HepG2 (cell line): ENCODE results near the gene HCLS1. TPM values are rescaled to one million over a fixed set of nuclear protein-coding genes. Genes with fewer than 3 reads are reported as not detected.

Experiments
- ATAC-seq: fragments of 200-7000 bp; cut with Tn5 transposase; 3 replicates; pipeline ENCODE4 v1.9.1; 2020; ENCODE audit warnings: mild to moderate bottlenecking, moderate library complexity
- BruUV-seq: library from RNA; stranded (reverse); fragments of 400-500 nt; replicated peaks from 2 replicates; lab custom pipeline; 2021; lab: Mats Ljungman, UMichigan
- CTCF ChIA-PET: fragments of 300-600 bp; formaldehyde crosslinking; extraction: SDS; loops from one replicate; lab custom pipeline; 2021; ENCODE audit warnings: low total read pairs, inconsistent platforms, low intra/inter-chr PET ratio; lab: Yijun Ruan, JAX
- POLR2A ChIA-PET: fragments of 350-600 bp; sonication (Branson Sonifier 250); formaldehyde crosslinking; loops from one replicate; lab custom pipeline; 2020; ENCODE audit warnings: antibody characterized with exemption, inconsistent platforms; lab: Yijun Ruan, JAX
- DNase-seq: peaks from one replicate; pipeline ENCODE4 v3.0.0-alpha.2; 2015; ENCODE audit warnings: low spot score
- FAIRE-seq: peaks from 3 replicates; lab custom pipeline; 2011; peaks lifted over from hg19 to GRCh38; lab: Jason Lieb, UNC
- H2AFZ ChIP-seq: one replicate; pipeline ENCODE4 v1.6.1; 2011; ENCODE audit warnings: low read length, inconsistent platforms
- H3K27ac ChIP-seq: fragments of 300-600 bp; 3 replicates; pipeline ENCODE4 v1.8.0; 2011; ENCODE audit warnings: mixed run types, mild to moderate bottlenecking, mixed read lengths, low read length, inconsistent platforms; ENCODE audit not compliant: insufficient read depth; ENCODE audit errors: extremely low read length
- H3K27me3 ChIP-seq, 2 experiments: fragments of 200-600 bp in 1 of 2; 2 replicates in 1 of 2; 3 replicates in 1 of 2; pipeline versions ENCODE4 v1.6.0 to v1.8.0; 2011; ENCODE audit warnings: low read length in 2 of 2, mild to moderate bottlenecking in 2 of 2, moderate library complexity in 2 of 2, inconsistent platforms in 1 of 2; ENCODE audit not compliant: insufficient read depth in 2 of 2, control insufficient read depth in 1 of 2
- H3K36me3 ChIP-seq, 2 experiments: fragments of 200-600 bp in 1 of 2; replicated peaks in 1 of 2; 2 replicates in 1 of 2; 3 replicates in 1 of 2; pipeline versions ENCODE4 v1.5.1 to v1.8.0; 2011; ENCODE audit warnings: low read length in 2 of 2, inconsistent platforms in 1 of 2; ENCODE audit not compliant: insufficient read depth in 2 of 2, control insufficient read depth in 1 of 2
- H3K4me1 ChIP-seq: 2 replicates; pipeline ENCODE4 v1.5.1; 2012; ENCODE audit warnings: low read length, inconsistent platforms; ENCODE audit not compliant: insufficient read depth
- H3K4me2 ChIP-seq: 2 replicates; pipeline ENCODE4 v1.6.0; 2011; ENCODE audit warnings: low read depth, low read length, inconsistent platforms
- H3K4me3 ChIP-seq, 3 experiments: fragments of 200-600 bp in 1 of 3; sonication (generic), shearing (Covaris generic) in 1 of 3; replicated peaks in 1 of 3; 2 replicates each; pipeline ENCODE4 v1.5.1; 2011 to 2016; ENCODE audit warnings: low read length in 3 of 3, inconsistent platforms in 2 of 3, low read depth in 2 of 3, mild to moderate bottlenecking in 2 of 3, control low read depth in 1 of 3, mixed read lengths in 1 of 3; ENCODE audit not compliant: insufficient read depth in 1 of 3
- H3K79me2 ChIP-seq: one replicate; pipeline ENCODE4 v1.6.1; 2011; ENCODE audit warnings: low read length, inconsistent platforms; ENCODE audit not compliant: insufficient read depth
- H3K9ac ChIP-seq: 2 replicates; pipeline ENCODE4 v1.6.0; 2011; ENCODE audit warnings: mild to moderate bottlenecking, low read depth, low read length, inconsistent platforms; ENCODE audit not compliant: insufficient read depth
- H3K9me3 ChIP-seq: 2 replicates; pipeline ENCODE4 v1.5.1; 2012; ENCODE audit warnings: mild to moderate bottlenecking, low read length
- H4K20me1 ChIP-seq: 2 replicates; pipeline ENCODE4 v1.6.0; 2011; ENCODE audit warnings: inconsistent platforms, mild to moderate bottlenecking, low read length, moderate library complexity; ENCODE audit not compliant: insufficient read depth
- DPF2 ChIP-seq: sonication (generic); formaldehyde crosslinking; IDR thresholded peaks from 2 replicates; pipeline ENCODE4 v1.4.0; 2020; ENCODE audit warnings: mild to moderate bottlenecking, low read depth, missing genetic modification reagents, borderline replicate concordance
- FOSL1 ChIP-seq: sonication (generic); formaldehyde crosslinking; IDR thresholded peaks from 2 replicates; pipeline ENCODE4 v1.9.0; 2021; ENCODE audit warnings: missing genetic modification reagents, borderline replicate concordance
- HNRNPL ChIP-seq: fragments of 200-400 bp; formaldehyde crosslinking; IDR thresholded peaks from 2 replicates; pipeline ENCODE4 v1.6.1; 2017; ENCODE audit warnings: mild to moderate bottlenecking, low read depth, low read length
- KDM3A ChIP-seq: IDR thresholded peaks from 2 replicates; pipeline ENCODE4 v1.6.1; 2018; ENCODE audit warnings: low read depth, missing compliant biosample characterization
- MAF1 ChIP-seq: sonication (generic); formaldehyde crosslinking; IDR thresholded peaks from 2 replicates; pipeline ENCODE4 v1.5.0; 2020; ENCODE audit warnings: missing genetic modification reagents, borderline replicate concordance
- NAIF1 ChIP-seq: sonication (generic); formaldehyde crosslinking; IDR thresholded peaks from 2 replicates; pipeline ENCODE4 v1.5.0; 2020; ENCODE audit warnings: mild to moderate bottlenecking, missing genetic modification reagents, borderline replicate concordance
- RFX1 ChIP-seq: fragments of 450-650 bp; IDR thresholded peaks from 2 replicates; pipeline ENCODE4 v1.6.1; 2017
- ZNF12 ChIP-seq: sonication (generic); formaldehyde crosslinking; IDR thresholded peaks from 2 replicates; pipeline ENCODE4 v1.5.0; 2020; ENCODE audit warnings: missing genetic modification reagents
- ZNF33A ChIP-seq: sonication (generic); formaldehyde crosslinking; IDR thresholded peaks from 2 replicates; pipeline ENCODE4 v1.5.1; 2020; ENCODE audit warnings: missing genetic modification reagents, mild to moderate bottlenecking, moderate library complexity, borderline replicate concordance
- ZNF574 ChIP-seq: sonication (generic); formaldehyde crosslinking; IDR thresholded peaks from 2 replicates; pipeline ENCODE4 v1.4.0; 2020; ENCODE audit warnings: missing genetic modification reagents
- WGBS: methylation state at CpG from one replicate; pipeline ENCODE4 v1.1.6; 2017; ENCODE audit warnings: low lambda C conversion rate; 5-methylcytosine and 5-hydroxymethylcytosine counted together
- in situ Hi-C: cut with HindIII; loops from 2 replicates; pipeline ENCODE4 v1.10.0; 2017; ENCODE audit warnings: low pct_unique_long_range_greater_than_20kb; ENCODE audit not compliant: extremely low pct_ligation_motif_present
- intact Hi-C: fragments of 100-400 bp; cut with micrococcal nuclease; formaldehyde crosslinking; loops from one replicate; pipeline ENCODE4 v1.10.0; 2022; ENCODE audit not compliant: unreplicated experiment
- polyA plus RNA-seq, 8 experiments: library from polyadenylated mRNA; depleted of rRNA in 3 of 8; stranded (reverse) in 7 of 8; unstranded in 1 of 8; fragments of >200 nt; fragmentation: Illumina TruSeq in 4 of 8; extraction: Trizol in 4 of 8; gene quantifications; 2 replicates each; pipeline versions ENCODE4 v1.2.1 to v1.2.3, GENCODE V29; 2011 to 2016; ENCODE audit warnings: low read depth in 4 of 8, missing spikeins in 1 of 8, mixed read lengths in 1 of 8; ENCODE audit not compliant: insufficient read depth in 1 of 8
- total RNA-seq, 5 experiments: library from RNA; depleted of rRNA; stranded (reverse); fragments of >200 nt; fragmentation: Illumina TruSeq; extraction: Trizol; gene quantifications; 2 replicates each; pipeline ENCODE4 v1.2.3, GENCODE V29; 2016; ENCODE audit warnings: low read depth in 1 of 5

The HCLS1 gene
- total and polyA plus RNA-seq, 2 of the 13 experiments (the other 11 are each of a cell fraction or from before 2014, with no cell fraction given): not detected

- Histone ChIP-seq H2AFZ (no peak overlapping the region), H3K9me3 (no peaks in the 10 kb centered on the region), H3K36me3 (no peaks in the 10 kb centered on the region), H3K27me3 (no peaks in the 10 kb centered on the region), H3K27ac (no peak overlapping the region), H3K4me1 (peaks cover 13% of the 10 kb centered on the region), H3K9ac (no peak overlapping the region), H3K4me3 (no peak overlapping the region), H4K20me1 (no peaks in the 10 kb centered on the region), H3K79me2 (no peaks in the 10 kb centered on the region), H3K4me2 (no peak overlapping the region)
- ATAC-seq: no peak
- no peak for DNase-seq
- in situ Hi-C loops (no loop called here), intact Hi-C loops (no loop called here)
- 30% methylated on average over 4 of the region's 4 CpGs for WGBS
- no TSS peak for BruUV-seq
- no peak for FAIRE-seq
- ChIA-PET CTCF (no interaction called here), POLR2A (no interaction called here)
- TF ChIP-seq HNRNPL (no peak), ZNF33A (CRISPR knock-in tag) (no peak), KDM3A (no peak), RFX1 (no peak), DPF2 (no peak), FOSL1 (CRISPR knock-in tag) (no peak), MAF1 (CRISPR knock-in tag) (no peak), NAIF1 (no peak), ZNF12 (CRISPR knock-in tag) (no peak), ZNF574 (CRISPR knock-in tag) (no peak)
These were observed 64.8 kb downstream of the HCLS1 start for GRCh38 chr3:121595765-121596406.
